SK-N-SH (cell line): ENCODE data around the gene C7orf33.

Experiments
- EP300 ChIP-seq, 2 experiments: IDR thresholded peaks; 2 replicates each; pipeline versions ENCODE4 v1.4.0 to v1.6.1; 2012; ENCODE audit warnings: borderline replicate concordance in 1 of 2, low read depth in 1 of 2, low read length in 1 of 2
- MXI1 ChIP-seq: IDR thresholded peaks from 2 replicates; pipeline ENCODE4 v1.6.1; 2012; ENCODE audit warnings: mild to moderate bottlenecking, low read depth, low read length, improper control_type of control experiment
- POLR2AphosphoS5 ChIP-seq: IDR thresholded peaks from 2 replicates; pipeline ENCODE4 v1.6.1; 2012; ENCODE audit warnings: low read depth, low read length
- RAD21 ChIP-seq: IDR thresholded peaks from 2 replicates; pipeline ENCODE4 v1.6.1; 2012; ENCODE audit warnings: mild to moderate bottlenecking, low read length
- SIN3A ChIP-seq: IDR thresholded peaks from 2 replicates; pipeline ENCODE4 v1.6.1; 2012; ENCODE audit warnings: low read depth, mild to moderate bottlenecking, low read length, moderate library complexity, borderline replicate concordance
- SMC3 ChIP-seq: IDR thresholded peaks from 2 replicates; pipeline ENCODE4 v1.6.1; 2012; ENCODE audit warnings: low read depth, low read length, improper control_type of control experiment
- YY1 ChIP-seq: IDR thresholded peaks from 2 replicates; pipeline ENCODE4 v1.4.0; 2012; ENCODE audit warnings: low read depth, mild to moderate bottlenecking
- TF ChIP-seq, protein P1 (sequence below): fragments of 200-600 bp; sonication (generic); IDR thresholded peaks from 2 replicates; pipeline ENCODE4 v1.6.1; 2017; ENCODE audit warnings: antibody characterized with exemption, mild to moderate bottlenecking, moderate library complexity

GRCh38 chr7:148580446-148580845, 10.1 kb upstream of the C7orf33 start:
- TF ChIP-seq EP300 (IDR thresholded peaks at IDR 0.05; ENCODE audit: borderline replicate concordance in 1 of 2, low read depth in 1 of 2, low read length in 1 of 2) = no peak
- no peak for TF ChIP-seq POLR2AphosphoS5
- TF ChIP-seq, protein P1, sequence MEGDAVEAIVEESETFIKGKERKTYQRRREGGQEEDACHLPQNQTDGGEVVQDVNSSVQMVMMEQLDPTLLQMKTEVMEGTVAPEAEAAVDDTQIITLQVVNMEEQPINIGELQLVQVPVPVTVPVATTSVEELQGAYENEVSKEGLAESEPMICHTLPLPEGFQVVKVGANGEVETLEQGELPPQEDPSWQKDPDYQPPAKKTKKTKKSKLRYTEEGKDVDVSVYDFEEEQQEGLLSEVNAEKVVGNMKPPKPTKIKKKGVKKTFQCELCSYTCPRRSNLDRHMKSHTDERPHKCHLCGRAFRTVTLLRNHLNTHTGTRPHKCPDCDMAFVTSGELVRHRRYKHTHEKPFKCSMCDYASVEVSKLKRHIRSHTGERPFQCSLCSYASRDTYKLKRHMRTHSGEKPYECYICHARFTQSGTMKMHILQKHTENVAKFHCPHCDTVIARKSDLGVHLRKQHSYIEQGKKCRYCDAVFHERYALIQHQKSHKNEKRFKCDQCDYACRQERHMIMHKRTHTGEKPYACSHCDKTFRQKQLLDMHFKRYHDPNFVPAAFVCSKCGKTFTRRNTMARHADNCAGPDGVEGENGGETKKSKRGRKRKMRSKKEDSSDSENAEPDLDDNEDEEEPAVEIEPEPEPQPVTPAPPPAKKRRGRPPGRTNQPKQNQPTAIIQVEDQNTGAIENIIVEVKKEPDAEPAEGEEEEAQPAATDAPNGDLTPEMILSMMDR = no peak
- no peak for TF ChIP-seq RAD21
- no peak for TF ChIP-seq SMC3
- no peak for TF ChIP-seq YY1
- no peak for TF ChIP-seq MXI1
- no peak for TF ChIP-seq SIN3A
